Colonic mucosa (tissue), 4 donors: Measurements from ENCODE around the gene REXO4. TPM values are rescaled to one million over a fixed set of nuclear protein-coding genes. Genes with fewer than 3 reads are reported as not detected.

ENCODE experiments used
- DNase-seq: peaks from one replicate; pipeline ENCODE4 v3.0.0-alpha.2; 2020
- H3K27ac ChIP-seq: fragments of 200-600 bp; one replicate; pipeline ENCODE4 v1.8.0; 2021
- H3K27me3 ChIP-seq: fragments of 200-600 bp; one replicate; pipeline ENCODE4 v1.8.0; 2021
- H3K36me3 ChIP-seq: fragments of 200-600 bp; one replicate; pipeline ENCODE4 v1.8.0; 2021
- H3K4me1 ChIP-seq: fragments of 200-600 bp; one replicate; pipeline ENCODE4 v1.8.0; 2021; ENCODE audit warnings: mild to moderate bottlenecking
- H3K4me3 ChIP-seq: fragments of 200-600 bp; one replicate; pipeline ENCODE4 v1.8.0; 2021
- H3K9ac ChIP-seq, 2 donors: one replicate each; pipeline ENCODE4 v1.7.0; 2013; ENCODE audit warnings: control low read depth in 2 of 2, low read depth in 2 of 2, low read length in 2 of 2
- H3K9me3 ChIP-seq: fragments of 200-600 bp; one replicate; pipeline ENCODE4 v1.8.0; 2021
- intact Hi-C: fragments of 100-400 bp; cut with DNase I; formaldehyde crosslinking; loops from one replicate; pipeline ENCODE4 v1.14.1; 2022
- total RNA-seq, 2 donors: library from RNA; stranded (reverse); fragmentation: NEBNext Ultra II Directional in 1 of 2; extraction: Animal tissue kit (Norgen Biotek cat#: 25700) in 1 of 2; gene quantifications; one replicate each; pipeline ENCODE4 v1.2.1, GENCODE V29; 2021
- TF ChIP-seq, protein P1 (sequence below): fragments of 200-600 bp; IDR thresholded peaks from one replicate; pipeline ENCODE4 v1.8.0; 2022; ENCODE audit warnings: antibody characterized with exemption, mild to moderate bottlenecking
- donor health status: healthy.
- donor health status: DM: no; HTN: no; CAD: no.
- donor health status: DM: no; HTN: no; CAD: no.

The REXO4 gene
- total RNA-seq, 2 donors from 2014 or later: 17.3 to 38.6 TPM

DNA sequence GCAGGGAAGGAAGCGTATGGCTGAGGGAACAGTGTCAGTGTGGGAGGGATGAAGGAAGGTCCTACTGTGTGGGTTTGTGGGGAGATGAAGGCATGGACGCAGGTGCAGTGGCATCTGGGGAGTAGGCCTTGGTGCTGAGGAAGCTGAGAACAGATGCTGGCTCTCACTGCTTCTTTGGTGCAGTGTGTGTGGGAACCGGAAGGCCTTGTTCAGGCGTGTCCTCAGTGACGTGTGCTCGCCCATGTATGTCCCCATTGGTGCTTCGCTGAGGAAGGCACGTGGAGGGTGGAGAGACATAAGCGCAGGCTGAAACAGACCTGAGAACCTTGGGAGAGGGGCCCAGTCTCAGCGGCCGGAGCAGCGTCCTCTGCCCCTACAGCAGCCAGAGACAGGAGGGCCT, 23.1 kb upstream of the REXO4 start:
- no peak overlapping the region for H3K27ac ChIP-seq
- TF ChIP-seq, protein P1, sequence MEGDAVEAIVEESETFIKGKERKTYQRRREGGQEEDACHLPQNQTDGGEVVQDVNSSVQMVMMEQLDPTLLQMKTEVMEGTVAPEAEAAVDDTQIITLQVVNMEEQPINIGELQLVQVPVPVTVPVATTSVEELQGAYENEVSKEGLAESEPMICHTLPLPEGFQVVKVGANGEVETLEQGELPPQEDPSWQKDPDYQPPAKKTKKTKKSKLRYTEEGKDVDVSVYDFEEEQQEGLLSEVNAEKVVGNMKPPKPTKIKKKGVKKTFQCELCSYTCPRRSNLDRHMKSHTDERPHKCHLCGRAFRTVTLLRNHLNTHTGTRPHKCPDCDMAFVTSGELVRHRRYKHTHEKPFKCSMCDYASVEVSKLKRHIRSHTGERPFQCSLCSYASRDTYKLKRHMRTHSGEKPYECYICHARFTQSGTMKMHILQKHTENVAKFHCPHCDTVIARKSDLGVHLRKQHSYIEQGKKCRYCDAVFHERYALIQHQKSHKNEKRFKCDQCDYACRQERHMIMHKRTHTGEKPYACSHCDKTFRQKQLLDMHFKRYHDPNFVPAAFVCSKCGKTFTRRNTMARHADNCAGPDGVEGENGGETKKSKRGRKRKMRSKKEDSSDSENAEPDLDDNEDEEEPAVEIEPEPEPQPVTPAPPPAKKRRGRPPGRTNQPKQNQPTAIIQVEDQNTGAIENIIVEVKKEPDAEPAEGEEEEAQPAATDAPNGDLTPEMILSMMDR: no peak
- no peaks in the 10 kb centered on the region for H3K36me3 ChIP-seq
- no peaks in the 10 kb centered on the region for H3K27me3 ChIP-seq
- intact Hi-C loops: no loop called here
- no peaks in the 10 kb centered on the region for H3K9me3 ChIP-seq
- no peaks in the 10 kb centered on the region for H3K4me1 ChIP-seq
- H3K9ac ChIP-seq: no peak overlapping the region
- no peak for DNase-seq
- H3K4me3 ChIP-seq: no peak overlapping the region

DNA sequence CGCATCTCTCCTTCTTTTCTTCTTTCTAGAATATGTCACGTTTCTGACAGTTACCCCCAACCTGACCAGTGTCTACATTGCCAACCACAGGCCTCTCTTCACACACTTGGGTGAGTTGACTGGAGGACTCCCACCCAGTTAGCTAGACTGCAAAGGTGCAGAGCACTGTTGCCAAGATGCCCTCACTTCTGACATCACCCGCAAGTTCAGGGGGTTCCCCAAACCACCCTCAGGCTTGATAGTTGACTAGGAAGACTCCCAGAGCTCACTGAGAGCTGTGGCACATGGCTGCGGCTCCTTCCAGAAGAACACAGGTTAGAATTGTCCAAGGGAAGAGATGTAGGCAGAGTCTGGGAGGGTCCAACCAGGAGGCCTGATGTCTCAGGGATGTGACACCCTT, 21.5 kb upstream of the REXO4 start:
- Histone ChIP-seq H3K4me3 (no peak overlapping the region), H3K4me1 (no peaks in the 10 kb centered on the region), H3K9me3 (no peaks in the 10 kb centered on the region), H3K27me3 (no peaks in the 10 kb centered on the region), H3K27ac (no peak overlapping the region), H3K9ac (no peak overlapping the region), H3K36me3 (no peaks in the 10 kb centered on the region)
- DNase-seq: no peak
- intact Hi-C loops: no loop called here
- TF ChIP-seq, protein P1: no peak

DNA sequence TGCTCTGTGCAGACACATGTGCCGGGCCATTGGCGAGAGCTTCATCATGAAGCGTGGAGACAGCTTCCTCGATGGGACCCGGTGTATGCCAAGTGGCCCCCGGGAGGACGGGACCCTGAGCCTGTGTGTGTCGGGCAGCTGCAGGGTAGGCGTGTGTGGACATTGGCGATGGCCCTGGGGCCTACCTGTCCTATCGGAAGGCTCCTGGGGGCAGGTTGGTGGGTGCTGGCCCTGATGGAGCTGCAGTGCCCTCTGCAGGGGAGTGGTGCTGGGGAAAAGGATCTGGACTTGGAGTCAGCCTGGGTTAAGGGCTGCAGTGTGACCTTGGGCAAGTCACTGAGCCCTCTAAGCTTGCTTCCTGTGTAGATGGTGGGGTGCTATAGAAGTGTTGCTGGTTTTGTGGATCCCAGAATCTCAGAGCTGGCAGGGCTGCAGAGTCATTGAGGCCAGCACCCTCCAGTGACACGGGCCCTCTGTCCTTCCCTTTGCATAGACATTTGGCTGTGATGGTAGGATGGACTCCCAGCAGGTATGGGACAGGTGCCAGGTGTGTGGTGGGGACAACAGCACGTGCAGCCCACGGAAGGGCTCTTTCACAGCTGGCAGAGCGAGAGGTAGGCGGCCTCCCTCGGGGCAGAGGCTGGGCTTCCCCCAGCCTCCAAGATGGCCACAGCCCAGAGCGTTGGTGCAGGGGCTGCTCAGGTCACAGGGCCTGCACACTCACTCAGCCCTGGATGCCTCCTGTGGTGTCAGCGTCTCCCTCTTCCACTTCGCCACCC, 20.1 kb upstream of the REXO4 start:
- TF ChIP-seq, protein P1: no peak
- intact Hi-C loops: no loop called here
- DNase-seq: no peak
- Histone ChIP-seq H3K36me3 (no peaks in the 10 kb centered on the region), H3K27me3 (no peaks in the 10 kb centered on the region), H3K9me3 (no peaks in the 10 kb centered on the region), H3K9ac (no peak overlapping the region), H3K27ac (no peak overlapping the region), H3K4me3 (no peak overlapping the region), H3K4me1 (no peaks in the 10 kb centered on the region)

DNA sequence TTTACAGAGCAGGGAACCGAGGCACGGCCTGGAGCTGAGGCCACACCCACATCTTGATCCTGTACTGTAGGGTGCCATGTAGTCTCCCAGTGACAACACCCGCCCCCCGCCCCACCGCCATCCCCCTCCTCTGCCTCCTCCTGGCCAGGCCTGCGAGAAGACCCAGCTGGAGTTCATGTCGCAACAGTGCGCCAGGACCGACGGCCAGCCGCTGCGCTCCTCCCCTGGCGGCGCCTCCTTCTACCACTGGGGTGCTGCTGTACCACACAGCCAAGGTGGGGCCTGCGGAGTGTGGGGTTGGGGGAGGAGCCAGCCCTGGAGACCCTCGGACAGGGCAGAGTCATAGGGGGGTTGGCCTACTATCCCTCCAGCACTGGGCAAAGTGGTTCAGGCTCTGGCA, 18.9 kb upstream of the REXO4 start:
- Histone ChIP-seq H3K36me3 (no peaks in the 10 kb centered on the region), H3K9ac (no peak overlapping the region), H3K27ac (no peak overlapping the region), H3K4me1 (no peaks in the 10 kb centered on the region), H3K9me3 (no peaks in the 10 kb centered on the region), H3K27me3 (no peaks in the 10 kb centered on the region), H3K4me3 (no peak overlapping the region)
- TF ChIP-seq, protein P1: no peak
- no peak for DNase-seq
- intact Hi-C loops: no loop called here

- H3K9me3 ChIP-seq: no peaks in the 10 kb centered on the region
- TF ChIP-seq, protein P1: no peak
- no peak overlapping the region for H3K27ac ChIP-seq
- no peaks in the 10 kb centered on the region for H3K36me3 ChIP-seq
- no peaks in the 10 kb centered on the region for H3K27me3 ChIP-seq
- H3K4me3 ChIP-seq: no peak overlapping the region
- H3K9ac ChIP-seq: no peak overlapping the region
- H3K4me1 ChIP-seq: no peaks in the 10 kb centered on the region
- no peak for DNase-seq
- intact Hi-C loops: no loop called here
Observed at GRCh38 chr9:133433351-133433843, 15.6 kb upstream of the REXO4 start.
